Endothelial cell of hepatic sinusoid (primary cell): Measurements from ENCODE around the gene PRUNE1.

Experiments
- in situ Hi-C: cut with HindIII; loops from 2 replicates; pipeline ENCODE4 v1.10.0; 2017; ENCODE audit warnings: low sequenced_read_pairs

PRUNE1 gene

DNA sequence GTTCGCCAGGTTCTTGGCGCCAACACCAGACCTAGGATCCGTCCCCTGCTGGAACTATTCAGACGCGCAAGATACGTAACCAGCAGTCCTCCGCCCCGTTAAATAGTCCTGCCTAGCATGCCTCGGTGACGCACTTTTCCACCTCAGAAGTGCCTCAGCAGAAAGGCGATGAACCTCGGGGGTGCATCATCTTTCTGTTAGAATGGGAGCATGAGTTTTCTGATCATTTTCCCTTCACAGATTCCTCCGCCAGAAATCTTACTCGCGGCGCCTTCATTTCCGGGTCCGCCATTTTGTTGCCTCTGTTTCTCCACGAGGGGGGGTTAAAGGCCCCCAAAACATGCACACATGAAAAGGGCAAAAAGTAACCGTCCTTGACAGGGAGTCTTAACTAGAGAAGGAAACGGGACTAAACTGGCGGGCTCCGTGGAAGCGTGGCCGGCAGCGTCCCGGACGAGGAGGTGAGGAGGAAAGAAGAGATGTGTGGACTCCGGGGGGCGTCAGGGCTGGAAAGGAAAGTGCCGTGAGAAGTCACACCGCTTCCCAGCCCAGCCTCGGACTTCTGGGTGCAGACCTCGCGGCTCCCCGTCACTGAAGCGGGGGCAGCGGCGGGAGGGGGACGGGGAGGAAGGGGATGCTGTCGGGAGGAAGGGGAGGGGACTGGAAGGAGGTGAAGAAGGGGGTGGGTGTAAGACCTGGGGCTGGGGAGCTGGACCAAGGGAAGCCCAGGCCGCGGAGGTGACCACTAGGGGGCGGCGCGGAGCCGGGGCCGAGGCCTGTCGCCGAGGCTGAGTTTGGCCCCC, 62.4 kb downstream of the PRUNE1 start, which contains the start of gene GABPB2:
Gene GABPB2, plus strand, starts transcription at position 288 of the 803 bp plus-strand sequence. CDS start 17,429 bp downstream, outside the sequence.
- in situ Hi-C loops: no loop called here

DNA sequence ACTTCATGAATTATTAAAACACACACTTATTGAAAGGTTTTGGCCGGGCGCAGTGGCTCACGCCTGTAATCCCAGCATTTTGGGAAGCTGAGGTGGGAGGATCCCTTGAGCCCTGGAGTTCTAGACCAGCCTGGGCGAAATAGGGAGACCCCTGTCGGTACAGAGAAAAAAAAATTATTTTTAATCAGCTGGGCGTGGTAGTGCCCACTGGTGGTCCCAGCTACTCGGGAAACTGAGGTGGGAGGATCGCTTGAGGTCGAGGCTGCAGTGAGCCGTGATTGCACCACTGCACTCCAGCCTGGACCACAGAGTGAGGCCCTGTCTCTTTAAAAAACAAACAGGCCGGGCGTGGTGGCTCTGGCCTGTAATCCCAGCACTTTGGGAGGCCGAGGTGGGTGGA, 64.0 kb downstream of the PRUNE1 start:
- in situ Hi-C loops: no loop called here
